Bronchial epithelial cell (primary cell): ENCODE measurements around the gene ANKS1B. TPM values are rescaled to one million over a fixed set of nuclear protein-coding genes. Genes with fewer than 3 reads are reported as not detected.

Source experiments
- DNase-seq: peaks from one replicate; pipeline ENCODE4 v3.0.0-alpha.2; 2010; ENCODE audit warnings: low read depth
- FAIRE-seq: peaks from 2 replicates; lab custom pipeline; 2011; peaks lifted over from hg19 to GRCh38; lab: Jason Lieb, UNC
- H3K27me3 ChIP-seq: 2 replicates; pipeline ENCODE4 v1.5.1; 2011; ENCODE audit warnings: low read length; ENCODE audit not compliant: control insufficient read depth, insufficient read depth
- H3K36me3 ChIP-seq: 2 replicates; pipeline ENCODE4 v1.5.1; 2011; ENCODE audit warnings: low read length; ENCODE audit not compliant: control insufficient read depth, insufficient read depth
- H3K4me3 ChIP-seq: 2 replicates; pipeline ENCODE4 v1.5.1; 2011; ENCODE audit warnings: mild to moderate bottlenecking, low read depth, low read length, control low read depth
- total RNA-seq: library from RNA; depleted of rRNA; stranded (reverse); fragments of >200 nt; gene quantifications from 2 replicates; pipeline ENCODE4 v1.2.1, GENCODE V29; 2014
- TF ChIP-seq, protein P1 (sequence below): IDR thresholded peaks from 2 replicates; pipeline ENCODE4 v1.5.1; 2011; ENCODE audit warnings: mild to moderate bottlenecking, moderate library complexity, low read length, control low read depth, inconsistent platforms; ENCODE audit not compliant: insufficient read depth, severe bottlenecking

Gene ANKS1B
- total RNA-seq, 1 donor from 2014 or later, result 0.26 TPM

DNA sequence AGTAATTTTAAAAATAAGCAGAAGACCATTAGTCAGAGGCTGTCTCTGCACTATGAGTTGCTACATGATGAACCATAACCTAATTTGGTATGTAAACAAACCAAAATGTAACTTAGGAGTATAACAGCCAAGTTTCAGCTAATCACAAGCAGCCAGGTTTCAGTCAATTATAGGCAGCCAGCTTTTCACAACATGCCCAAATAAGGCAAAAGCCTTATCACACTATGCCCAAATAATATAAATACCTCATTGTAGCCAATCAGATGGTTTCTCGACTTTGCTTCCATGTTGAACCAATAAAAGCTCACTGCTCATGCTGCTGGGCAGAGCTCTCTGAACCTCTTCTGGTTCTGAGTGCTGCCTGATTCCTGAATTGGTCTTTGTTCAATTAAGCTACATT, 298.6 kb downstream of the ANKS1B start:
- DNase-seq, result no peak

DNA sequence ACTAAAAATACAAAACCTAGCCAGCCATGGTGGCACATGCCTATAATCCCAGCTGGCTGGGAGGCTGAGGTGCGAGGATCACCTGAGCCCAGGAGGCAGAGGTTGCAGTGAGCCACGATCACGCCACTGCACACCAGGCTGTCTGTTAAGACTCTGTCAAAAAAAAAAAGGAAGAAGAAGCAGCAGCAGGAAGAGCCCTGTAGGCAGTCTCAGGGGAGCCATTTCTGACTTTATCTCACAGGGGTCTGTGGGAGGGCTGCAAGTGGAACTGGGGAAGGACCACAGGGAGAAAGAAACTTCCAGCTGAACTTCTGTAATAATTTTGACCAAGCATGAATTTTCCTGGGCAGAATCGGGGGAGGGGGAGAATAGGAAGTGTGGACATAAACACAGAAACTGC, 304.5 kb downstream of the ANKS1B start:
- DNase-seq (no peak), FAIRE-seq (no peak)
- Histone ChIP-seq H3K36me3 (no peaks in the 10 kb centered on the region), H3K27me3 (no peaks in the 10 kb centered on the region), H3K4me3 (no peak overlapping the region)
- TF ChIP-seq, protein P1, sequence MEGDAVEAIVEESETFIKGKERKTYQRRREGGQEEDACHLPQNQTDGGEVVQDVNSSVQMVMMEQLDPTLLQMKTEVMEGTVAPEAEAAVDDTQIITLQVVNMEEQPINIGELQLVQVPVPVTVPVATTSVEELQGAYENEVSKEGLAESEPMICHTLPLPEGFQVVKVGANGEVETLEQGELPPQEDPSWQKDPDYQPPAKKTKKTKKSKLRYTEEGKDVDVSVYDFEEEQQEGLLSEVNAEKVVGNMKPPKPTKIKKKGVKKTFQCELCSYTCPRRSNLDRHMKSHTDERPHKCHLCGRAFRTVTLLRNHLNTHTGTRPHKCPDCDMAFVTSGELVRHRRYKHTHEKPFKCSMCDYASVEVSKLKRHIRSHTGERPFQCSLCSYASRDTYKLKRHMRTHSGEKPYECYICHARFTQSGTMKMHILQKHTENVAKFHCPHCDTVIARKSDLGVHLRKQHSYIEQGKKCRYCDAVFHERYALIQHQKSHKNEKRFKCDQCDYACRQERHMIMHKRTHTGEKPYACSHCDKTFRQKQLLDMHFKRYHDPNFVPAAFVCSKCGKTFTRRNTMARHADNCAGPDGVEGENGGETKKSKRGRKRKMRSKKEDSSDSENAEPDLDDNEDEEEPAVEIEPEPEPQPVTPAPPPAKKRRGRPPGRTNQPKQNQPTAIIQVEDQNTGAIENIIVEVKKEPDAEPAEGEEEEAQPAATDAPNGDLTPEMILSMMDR, result no peak

More for the DNA sequence above, 298.6 kb downstream of the ANKS1B start:
- H3K27me3 ChIP-seq, result no peaks in the 10 kb centered on the region
- FAIRE-seq, result no peak
- TF ChIP-seq, protein P1, result no peak
- no peaks in the 10 kb centered on the region for H3K36me3 ChIP-seq
- no peak overlapping the region for H3K4me3 ChIP-seq

DNA sequence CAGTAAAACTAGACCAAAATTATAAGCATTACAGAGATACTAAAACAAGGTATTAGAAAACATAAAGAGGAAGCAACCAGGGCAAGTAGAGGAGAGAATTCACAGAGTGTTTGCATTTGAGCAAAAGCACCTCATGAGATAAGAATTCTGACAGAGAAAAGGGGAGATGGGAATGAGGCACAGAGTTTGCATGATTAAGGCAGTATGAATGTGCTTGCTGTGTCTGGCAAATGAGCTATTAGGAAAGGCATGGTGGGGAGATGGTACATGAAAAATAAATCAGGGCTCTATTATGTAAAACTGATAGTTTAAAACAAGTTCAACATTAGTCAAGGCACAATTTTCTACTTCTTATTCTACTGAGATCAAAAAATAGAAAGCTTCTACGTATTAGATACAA, 314.1 kb downstream of the ANKS1B start:
- TF ChIP-seq, protein P1, result no peak
- Histone ChIP-seq H3K27me3 (no peaks in the 10 kb centered on the region), H3K36me3 (no peaks in the 10 kb centered on the region), H3K4me3 (no peak overlapping the region)
- FAIRE-seq (no peak), DNase-seq (peak; percentile 15)

DNA sequence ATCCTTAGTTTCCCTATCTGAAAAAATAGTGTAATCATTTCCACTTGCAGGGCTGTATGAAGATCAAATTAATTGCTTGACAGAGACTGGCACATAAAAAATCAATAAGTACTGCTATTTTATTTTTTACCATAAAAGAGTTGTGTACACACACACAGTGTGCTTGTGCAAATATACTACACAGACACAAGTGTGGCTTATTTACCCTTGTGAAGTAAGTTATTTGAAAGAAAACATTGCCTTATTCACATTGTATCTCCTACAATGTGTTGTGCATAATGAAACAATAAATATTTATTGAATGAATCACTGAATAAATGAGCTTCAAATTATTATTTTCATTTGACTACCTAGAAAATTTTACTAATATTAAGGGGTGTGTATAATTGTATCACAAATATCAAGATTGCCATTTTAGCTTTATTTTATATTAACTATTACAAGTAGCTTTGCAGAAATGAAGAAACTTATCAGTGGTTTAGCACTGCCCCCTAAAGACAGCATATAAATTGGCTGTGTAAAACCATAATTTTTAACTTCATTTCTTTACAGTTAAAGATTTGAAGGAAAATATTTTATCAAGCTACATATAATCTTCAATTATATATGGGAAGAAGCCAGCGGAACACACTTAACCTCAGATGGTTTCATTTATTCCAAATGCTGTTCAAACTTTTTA, 325.9 kb downstream of the ANKS1B start:
- H3K36me3 ChIP-seq, result no peaks in the 10 kb centered on the region
- no peak overlapping the region for H3K4me3 ChIP-seq
- DNase-seq (peak; percentile 7), FAIRE-seq (no peak)
- TF ChIP-seq, protein P1, result no peak
- H3K27me3 ChIP-seq, result no peaks in the 10 kb centered on the region

DNA sequence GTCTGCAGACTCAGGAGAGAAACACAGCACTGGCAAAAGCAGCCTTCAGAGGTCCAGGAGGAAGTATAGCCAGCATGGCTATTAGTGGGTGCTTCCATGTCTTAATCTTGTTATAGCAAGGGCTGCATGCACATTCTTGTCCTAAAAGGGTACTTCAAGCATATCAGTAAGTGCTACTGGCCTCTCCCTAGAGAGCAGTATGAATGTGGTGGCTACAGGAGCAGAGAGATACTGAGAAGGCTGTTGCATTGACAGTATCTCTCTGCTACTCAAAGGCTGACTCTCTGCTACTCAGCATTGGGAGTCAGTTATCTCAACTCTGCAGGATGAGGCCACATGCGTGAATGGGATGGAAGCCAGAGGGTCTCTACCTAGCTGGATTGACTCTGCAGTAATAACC, 335.2 kb downstream of the ANKS1B start:
- TF ChIP-seq, protein P1, result no peak
- H3K4me3 ChIP-seq, result no peak overlapping the region
- H3K27me3 ChIP-seq, result no peaks in the 10 kb centered on the region
- DNase-seq (no peak), FAIRE-seq (no peak)
- H3K36me3 ChIP-seq, result no peaks in the 10 kb centered on the region

DNA sequence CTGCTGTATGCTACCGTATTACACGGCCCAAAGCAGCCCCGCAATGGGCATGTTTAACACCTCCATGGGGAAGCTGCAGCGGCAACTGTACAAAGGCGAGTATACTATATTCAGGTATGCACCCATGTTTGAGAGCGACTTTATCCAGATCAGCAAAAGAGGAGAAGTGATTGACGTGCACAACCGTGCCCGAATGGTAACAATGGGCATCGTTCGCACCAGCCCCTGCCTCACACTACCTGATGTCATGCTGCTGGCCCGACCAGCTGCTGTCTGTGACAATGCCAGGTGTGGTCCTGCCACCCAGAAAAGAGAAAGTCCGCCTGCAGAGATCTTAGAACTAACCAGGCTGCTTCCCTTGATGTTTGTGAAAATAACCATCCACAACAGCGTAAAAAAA, 336.6 kb downstream of the ANKS1B start:
- no peak overlapping the region for H3K4me3 ChIP-seq
- no peak for FAIRE-seq
- H3K27me3 ChIP-seq, result no peaks in the 10 kb centered on the region
- no peak for DNase-seq
- no peaks in the 10 kb centered on the region for H3K36me3 ChIP-seq
- TF ChIP-seq, protein P1, result no peak
